HL-60 (cell line): ENCODE results near the gene XPC.

Source experiments
- DNase-seq, 2 experiments: peaks; one replicate each; pipeline ENCODE4 v3.0.0-alpha.2; 2010 to 2020; ENCODE audit warnings: low read depth in 1 of 2, low spot score in 1 of 2
- H3K27ac ChIP-seq: fragments of 250-450 bp; sonication (Bioruptor Pico); replicated peaks from 2 replicates; pipeline ENCODE4 v1.5.1; 2020; ENCODE audit warnings: mild to moderate bottlenecking, moderate library complexity
- H3K27me3 ChIP-seq: fragments of 250-450 bp; sonication (Bioruptor Pico); 2 replicates; pipeline ENCODE4 v1.5.1; 2021; ENCODE audit warnings: mild to moderate bottlenecking, moderate library complexity; ENCODE audit not compliant: insufficient read depth, poor library complexity, severe bottlenecking
- H3K4me3 ChIP-seq: replicated peaks from 2 replicates; pipeline ENCODE4 v1.5.1; 2011; ENCODE audit warnings: mild to moderate bottlenecking, control low read depth, low read length; ENCODE audit not compliant: insufficient read depth
- GABPA ChIP-seq: IDR thresholded peaks from 2 replicates; pipeline ENCODE4 v1.6.1; 2012; ENCODE audit warnings: low read depth
- POLR2AphosphoS5 ChIP-seq: IDR thresholded peaks from 2 replicates; pipeline ENCODE4 v1.6.1; 2012; ENCODE audit warnings: low read depth
- SPI1 ChIP-seq: IDR thresholded peaks from 2 replicates; pipeline ENCODE4 v1.6.1; 2012; ENCODE audit warnings: low read depth, mild to moderate bottlenecking, borderline replicate concordance
- TF ChIP-seq, protein P1 (sequence below): IDR thresholded peaks from 2 replicates; pipeline ENCODE4 v1.6.1; 2012; ENCODE audit warnings: low read depth; ENCODE audit not compliant: insufficient replicate concordance
- TF ChIP-seq, protein P2 (sequence below): IDR thresholded peaks from one replicate; pipeline ENCODE4 v1.5.1; 2011; ENCODE audit warnings: low read length, control low read depth, inconsistent platforms; ENCODE audit not compliant: insufficient read depth

The XPC gene

DNA sequence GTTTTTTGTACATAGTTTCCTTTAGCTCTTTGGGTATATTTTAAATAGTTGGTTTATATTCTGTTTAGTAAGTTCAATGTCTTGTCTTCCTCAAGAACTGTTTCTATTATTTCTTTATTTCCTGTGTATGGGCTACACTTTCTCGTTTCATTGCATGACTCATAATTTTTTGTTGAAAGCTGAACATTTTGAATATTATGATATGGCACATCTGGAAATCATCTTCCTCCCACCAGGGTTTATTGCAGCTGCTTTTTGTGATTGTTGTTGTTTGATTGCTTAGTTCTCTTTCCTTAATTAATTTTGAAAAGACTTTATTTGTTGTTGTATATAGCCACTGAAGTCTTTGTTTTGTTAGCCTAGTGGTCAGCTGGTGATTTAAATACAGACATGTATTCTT is 44.1 kb upstream of the XPC start:
- TF ChIP-seq POLR2AphosphoS5 (no peak), SPI1 (no peak), GABPA (no peak)
- TF ChIP-seq, protein P1, sequence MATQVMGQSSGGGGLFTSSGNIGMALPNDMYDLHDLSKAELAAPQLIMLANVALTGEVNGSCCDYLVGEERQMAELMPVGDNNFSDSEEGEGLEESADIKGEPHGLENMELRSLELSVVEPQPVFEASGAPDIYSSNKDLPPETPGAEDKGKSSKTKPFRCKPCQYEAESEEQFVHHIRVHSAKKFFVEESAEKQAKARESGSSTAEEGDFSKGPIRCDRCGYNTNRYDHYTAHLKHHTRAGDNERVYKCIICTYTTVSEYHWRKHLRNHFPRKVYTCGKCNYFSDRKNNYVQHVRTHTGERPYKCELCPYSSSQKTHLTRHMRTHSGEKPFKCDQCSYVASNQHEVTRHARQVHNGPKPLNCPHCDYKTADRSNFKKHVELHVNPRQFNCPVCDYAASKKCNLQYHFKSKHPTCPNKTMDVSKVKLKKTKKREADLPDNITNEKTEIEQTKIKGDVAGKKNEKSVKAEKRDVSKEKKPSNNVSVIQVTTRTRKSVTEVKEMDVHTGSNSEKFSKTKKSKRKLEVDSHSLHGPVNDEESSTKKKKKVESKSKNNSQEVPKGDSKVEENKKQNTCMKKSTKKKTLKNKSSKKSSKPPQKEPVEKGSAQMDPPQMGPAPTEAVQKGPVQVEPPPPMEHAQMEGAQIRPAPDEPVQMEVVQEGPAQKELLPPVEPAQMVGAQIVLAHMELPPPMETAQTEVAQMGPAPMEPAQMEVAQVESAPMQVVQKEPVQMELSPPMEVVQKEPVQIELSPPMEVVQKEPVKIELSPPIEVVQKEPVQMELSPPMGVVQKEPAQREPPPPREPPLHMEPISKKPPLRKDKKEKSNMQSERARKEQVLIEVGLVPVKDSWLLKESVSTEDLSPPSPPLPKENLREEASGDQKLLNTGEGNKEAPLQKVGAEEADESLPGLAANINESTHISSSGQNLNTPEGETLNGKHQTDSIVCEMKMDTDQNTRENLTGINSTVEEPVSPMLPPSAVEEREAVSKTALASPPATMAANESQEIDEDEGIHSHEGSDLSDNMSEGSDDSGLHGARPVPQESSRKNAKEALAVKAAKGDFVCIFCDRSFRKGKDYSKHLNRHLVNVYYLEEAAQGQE = no peak
- TF ChIP-seq, protein P2, sequence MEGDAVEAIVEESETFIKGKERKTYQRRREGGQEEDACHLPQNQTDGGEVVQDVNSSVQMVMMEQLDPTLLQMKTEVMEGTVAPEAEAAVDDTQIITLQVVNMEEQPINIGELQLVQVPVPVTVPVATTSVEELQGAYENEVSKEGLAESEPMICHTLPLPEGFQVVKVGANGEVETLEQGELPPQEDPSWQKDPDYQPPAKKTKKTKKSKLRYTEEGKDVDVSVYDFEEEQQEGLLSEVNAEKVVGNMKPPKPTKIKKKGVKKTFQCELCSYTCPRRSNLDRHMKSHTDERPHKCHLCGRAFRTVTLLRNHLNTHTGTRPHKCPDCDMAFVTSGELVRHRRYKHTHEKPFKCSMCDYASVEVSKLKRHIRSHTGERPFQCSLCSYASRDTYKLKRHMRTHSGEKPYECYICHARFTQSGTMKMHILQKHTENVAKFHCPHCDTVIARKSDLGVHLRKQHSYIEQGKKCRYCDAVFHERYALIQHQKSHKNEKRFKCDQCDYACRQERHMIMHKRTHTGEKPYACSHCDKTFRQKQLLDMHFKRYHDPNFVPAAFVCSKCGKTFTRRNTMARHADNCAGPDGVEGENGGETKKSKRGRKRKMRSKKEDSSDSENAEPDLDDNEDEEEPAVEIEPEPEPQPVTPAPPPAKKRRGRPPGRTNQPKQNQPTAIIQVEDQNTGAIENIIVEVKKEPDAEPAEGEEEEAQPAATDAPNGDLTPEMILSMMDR = no peak
- no peak overlapping the region for H3K4me3 ChIP-seq
- H3K27ac ChIP-seq = no peak overlapping the region
- H3K27me3 ChIP-seq = no peaks in the 10 kb centered on the region
- DNase-seq = no peak

DNA sequence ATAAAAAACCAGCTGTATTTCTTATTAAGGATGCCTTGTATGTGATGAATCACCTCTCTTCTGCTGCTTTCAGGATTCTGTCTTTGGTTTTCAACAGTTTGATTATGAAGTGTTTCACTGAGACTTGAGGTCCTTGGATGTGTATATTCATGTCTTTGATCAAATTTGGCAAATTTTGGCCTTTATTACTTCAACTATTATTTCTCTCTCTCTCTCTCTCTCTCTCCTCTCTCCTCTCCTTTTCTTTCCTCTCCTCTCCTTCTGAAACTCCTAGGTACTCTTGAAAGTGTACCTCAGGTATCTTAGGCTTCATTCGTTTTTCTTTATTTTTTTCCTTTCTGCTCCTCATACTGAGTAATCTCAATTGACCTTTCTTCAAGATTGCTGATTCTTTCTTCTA is 43.5 kb upstream of the XPC start:
- no peak overlapping the region for H3K27ac ChIP-seq
- TF ChIP-seq SPI1 = no peak
- TF ChIP-seq POLR2AphosphoS5 = no peak
- TF ChIP-seq, protein P1 = no peak
- no peak for TF ChIP-seq GABPA
- TF ChIP-seq, protein P2 = no peak
- H3K27me3 ChIP-seq = no peaks in the 10 kb centered on the region
- no peak overlapping the region for H3K4me3 ChIP-seq
- no peak for DNase-seq

DNA sequence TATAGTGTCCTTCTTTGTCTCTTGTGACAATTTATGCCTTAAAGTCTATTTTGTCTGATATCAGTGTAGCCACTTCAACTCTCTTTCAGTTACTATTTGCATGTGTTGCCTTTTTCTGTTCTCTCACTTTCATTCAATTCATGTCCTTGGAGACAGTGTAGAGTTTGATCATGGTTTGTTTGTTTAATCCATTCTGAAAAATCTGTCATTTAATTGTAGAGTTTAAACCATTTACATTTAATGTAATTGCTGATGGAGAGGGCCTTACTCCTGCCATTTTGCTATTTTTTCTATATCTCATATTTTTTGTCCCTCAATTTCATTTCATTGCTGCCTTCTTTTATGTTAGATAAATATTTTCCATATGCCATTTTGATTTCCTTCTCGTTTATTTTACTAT is 42.5 kb upstream of the XPC start:
- TF ChIP-seq, protein P2 = no peak
- no peak for TF ChIP-seq SPI1
- TF ChIP-seq, protein P1 = no peak
- TF ChIP-seq POLR2AphosphoS5 = no peak
- no peak for DNase-seq
- Histone ChIP-seq H3K27ac (no peak overlapping the region), H3K4me3 (no peak overlapping the region), H3K27me3 (no peaks in the 10 kb centered on the region)
